ENCODE results near the gene KIZ.

Gene KIZ

DNA sequence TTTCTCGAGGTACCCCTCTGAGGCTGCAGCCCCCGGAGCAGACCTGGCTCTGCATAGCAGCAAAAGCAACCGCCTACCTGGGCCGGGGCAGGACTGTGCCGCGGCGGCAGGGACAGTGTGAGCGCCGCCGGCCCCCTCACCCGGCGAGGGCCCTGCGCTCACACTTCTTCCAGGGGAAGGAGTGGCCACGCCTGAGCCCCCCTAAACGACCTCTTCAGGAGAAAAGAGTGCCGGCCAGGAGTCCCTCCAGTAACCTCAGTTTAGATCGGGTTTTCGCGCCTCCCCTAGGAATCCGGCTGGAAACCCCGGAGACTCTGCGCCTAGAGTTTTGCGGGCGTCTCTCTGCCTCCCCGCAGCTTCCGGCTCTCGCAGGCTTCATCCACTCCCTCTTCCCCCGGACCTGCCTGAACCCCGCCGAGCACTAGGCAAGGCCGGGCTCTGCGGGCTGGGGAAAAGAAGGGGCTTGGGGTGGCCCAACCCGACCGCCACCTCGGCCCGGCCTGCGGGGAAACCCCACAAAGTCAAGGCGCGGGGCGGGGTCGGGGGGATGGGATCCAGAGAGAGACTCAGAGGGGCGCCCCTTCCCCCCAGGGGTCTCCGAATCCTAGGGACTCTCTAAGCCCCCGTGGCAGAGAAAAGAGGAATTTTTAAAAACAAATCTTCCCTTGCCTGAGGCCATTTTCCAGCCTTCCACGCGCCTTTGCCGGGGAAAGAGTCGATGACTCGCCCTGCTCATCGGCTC, 20.3 kb upstream of the KIZ start:
- no peak for DNase-seq

DNA sequence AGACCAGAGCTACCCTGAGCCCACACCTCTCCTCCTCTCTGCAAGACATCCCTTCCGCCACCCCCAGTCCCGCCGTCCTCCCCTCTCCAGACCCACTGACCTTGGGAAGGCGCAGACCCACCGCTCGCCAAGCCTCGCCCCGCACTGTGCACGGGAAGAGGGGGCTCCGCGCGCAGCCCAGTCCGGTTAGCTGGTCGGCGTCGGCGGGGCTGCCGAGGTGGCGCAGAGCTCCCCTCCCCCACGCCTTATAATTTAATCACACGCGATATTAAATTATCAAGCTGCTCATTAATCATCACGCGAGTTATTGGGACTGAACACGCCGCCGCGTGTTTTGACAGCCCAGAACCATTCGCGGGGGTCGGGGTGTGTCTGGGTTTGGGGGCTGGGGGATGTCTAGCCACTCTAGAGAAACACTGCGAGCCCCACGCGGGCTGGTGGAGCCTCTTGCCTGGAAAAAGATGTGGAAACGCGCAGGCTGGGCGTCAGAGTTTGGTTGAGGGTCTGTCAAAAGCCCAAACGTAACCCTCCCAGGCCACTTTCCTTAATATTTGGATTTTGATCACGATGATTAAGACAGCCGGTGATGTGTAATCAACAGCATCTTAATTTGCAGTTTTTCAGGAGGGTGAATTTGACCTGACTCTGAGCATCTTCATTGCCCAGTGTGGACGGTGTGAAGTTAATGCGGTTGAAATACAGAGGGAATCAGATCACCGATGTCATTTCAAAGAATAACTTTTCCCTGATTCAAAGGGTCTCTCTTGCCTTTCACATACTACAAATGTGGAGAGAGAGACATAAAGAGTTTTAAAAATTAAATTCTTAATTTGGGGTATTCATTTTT, 19.5 kb upstream of the KIZ start, which contains the start of gene LINC00237:
TSS of gene LINC00237 (minus strand) at position 188 of the 847 bp plus-strand sequence.
- DNase-seq, result no peak

DNA sequence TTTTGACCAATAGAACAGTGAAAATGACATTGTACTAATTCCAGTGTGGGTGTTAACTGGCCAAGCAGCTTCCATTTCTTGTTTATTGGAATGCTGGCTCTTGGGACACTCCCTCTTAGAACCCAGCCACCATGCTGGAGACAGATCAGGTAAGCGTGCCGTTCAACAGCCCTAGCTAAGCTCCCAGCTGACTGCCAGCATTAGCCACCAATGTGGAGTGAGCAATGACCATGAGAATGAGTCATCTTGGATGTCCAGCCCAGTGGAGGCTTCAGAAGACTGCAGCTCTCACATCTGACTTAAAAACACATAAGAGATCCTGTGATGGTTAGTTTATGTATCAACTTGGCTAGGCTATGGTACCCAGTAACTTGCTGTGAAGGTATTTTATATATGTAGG, 16.7 kb upstream of the KIZ start:
- no peak for DNase-seq

DNA sequence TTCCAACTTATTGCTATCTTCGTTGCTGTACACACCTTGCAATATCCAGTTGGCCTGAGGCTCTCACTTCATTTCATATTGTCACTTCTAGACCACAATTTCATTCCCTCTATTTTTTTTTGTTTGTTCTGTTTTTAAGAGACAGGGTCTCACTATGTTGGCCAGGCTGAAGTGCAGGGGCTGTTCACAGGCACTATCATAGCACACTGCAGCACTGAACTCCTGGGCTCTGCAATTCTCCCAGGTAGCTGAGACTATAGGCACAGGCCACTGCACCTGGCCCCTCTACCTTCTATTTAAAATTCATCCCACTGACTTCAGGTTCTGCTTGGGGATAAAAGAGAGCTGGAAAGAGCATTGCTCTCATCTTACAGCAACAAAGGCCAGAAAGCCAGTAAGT, 15.1 kb upstream of the KIZ start:
- no peak for DNase-seq

DNA sequence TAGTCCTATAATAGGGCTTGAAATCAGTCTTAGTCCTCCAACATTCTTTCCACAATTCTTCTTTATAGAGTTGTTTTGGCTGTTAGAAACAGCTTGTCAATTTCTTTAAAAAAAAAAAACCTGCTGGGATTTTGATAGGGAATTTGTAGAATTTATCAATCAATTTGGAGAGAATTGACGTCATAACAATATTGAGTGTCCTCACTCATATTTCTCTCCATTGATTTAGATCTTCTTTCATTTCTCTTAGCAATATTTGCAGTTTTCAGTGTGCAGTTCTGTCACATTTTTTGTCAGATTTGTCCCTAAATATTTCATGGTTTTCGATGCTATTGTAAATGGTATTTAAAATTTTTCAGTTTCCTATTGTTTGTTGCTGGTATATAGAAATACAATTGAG, 14.5 kb upstream of the KIZ start:
- no peak for DNase-seq

DNA sequence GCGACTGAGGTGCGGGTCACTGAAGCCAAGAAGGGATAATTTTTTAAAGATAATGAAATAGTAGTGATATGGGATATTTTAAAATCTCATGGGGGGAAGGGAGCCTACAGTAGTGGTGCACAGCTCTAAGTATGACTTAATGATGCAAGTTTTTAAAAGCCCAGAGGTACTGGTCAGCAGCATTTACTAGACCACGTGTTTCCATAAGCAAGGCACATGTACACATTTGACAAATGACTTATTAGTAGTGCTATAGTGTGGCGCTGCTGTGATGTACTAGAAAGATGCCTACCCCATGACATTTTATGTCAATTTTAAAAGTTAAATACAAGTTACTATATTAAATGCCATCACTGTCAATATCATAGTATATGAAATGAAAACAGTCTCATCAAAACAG, 12.2 kb upstream of the KIZ start:
- DNase-seq, result no peak

DNA sequence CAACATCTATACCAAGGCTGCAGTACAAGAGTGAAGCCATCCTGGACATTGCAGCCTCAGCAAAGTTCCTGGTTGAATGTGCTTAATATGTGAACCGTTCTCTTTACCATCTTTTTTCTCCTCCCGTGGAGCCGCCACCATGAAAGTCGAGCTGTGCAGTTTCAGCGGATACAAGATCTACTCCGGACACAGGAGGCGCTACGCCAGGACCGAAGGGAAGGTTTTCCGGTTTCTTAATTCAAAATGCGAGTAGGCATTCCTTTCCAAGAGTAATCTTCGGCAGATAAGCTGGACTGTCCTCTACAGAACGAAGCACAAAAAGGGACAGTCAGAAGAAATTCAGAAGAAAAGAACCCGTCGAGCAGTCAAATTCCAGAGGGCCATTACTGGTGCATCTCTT, 11.3 kb upstream of the KIZ start:
- DNase-seq, result no peak

DNA sequence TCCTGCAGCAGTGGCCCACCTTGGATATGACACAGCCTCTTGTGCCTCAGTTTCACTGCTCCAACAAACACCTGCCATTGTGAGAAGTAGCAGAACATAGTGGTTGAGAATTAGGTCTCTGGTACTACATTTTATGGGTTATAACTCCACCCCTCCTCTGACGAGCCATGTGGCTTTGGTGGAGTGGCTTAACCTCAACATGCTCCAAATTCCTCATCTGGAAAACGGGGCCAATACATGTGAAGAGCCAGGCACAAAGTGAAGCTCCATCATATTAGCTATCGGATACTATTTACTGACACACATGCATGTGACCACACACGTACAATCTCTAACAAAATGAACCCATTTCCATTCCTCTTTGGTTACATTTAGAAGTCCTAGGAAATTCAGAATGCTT, 8.4 kb upstream of the KIZ start:
- no peak for DNase-seq

DNA sequence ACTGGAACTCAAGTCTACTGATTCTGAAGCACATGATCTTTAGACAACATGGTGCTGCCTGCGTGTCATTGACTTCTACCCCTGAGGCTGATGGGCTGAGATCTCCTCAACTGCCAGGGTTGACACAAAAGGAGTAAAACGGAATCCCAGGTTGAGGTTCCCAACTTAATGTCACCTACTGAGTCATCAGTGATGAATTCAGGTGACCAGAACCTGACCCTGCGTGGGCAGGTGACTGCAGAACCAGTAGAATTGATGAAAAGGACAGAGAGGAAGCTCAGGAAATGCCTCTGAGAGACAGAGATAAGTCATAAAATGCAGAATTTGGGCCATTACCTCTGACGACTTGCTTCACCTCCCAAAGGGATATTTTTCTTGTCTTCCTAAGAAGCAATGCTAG, 7.7 kb upstream of the KIZ start:
- no peak for DNase-seq

DNA sequence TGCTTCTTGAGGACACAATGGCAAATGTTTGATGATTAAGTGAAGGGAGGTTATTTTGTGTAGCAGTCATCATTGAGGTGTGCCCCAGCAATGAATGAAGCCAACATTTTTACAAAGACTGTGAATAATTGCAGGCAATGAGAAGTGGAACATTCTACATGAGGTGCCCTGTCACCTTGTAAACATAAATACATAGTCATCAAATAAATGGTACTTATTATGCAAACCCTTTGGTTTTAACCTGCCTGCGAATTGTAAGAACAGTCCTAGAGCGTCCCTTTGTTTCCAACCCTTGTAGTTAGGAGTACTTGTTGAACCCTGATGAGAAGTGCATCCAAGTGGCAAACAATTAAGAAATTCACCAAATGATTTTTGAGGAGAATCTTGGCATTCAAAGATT, 7.1 kb upstream of the KIZ start:
- no peak for DNase-seq

DNA sequence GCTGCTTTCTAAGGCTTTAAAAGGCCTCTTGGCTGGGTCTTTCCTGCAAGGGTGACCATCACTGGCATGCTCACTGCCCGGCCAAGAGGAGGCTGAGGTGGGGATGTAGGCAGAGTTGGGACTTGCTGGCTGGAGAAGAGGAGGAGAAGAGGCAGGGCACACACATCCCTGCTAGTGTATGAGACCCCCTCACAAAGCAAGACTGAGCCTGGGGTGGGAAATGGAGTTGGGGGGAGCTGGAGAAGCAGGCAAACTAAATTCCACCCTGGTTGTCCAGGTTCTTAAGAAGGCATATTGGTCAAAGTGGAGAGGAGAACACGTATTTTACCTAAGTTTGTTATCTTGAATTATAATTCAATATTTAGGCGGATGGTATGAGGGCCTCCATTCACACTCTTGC, 1.7 kb upstream of the KIZ start:
- no peak for DNase-seq

DNA sequence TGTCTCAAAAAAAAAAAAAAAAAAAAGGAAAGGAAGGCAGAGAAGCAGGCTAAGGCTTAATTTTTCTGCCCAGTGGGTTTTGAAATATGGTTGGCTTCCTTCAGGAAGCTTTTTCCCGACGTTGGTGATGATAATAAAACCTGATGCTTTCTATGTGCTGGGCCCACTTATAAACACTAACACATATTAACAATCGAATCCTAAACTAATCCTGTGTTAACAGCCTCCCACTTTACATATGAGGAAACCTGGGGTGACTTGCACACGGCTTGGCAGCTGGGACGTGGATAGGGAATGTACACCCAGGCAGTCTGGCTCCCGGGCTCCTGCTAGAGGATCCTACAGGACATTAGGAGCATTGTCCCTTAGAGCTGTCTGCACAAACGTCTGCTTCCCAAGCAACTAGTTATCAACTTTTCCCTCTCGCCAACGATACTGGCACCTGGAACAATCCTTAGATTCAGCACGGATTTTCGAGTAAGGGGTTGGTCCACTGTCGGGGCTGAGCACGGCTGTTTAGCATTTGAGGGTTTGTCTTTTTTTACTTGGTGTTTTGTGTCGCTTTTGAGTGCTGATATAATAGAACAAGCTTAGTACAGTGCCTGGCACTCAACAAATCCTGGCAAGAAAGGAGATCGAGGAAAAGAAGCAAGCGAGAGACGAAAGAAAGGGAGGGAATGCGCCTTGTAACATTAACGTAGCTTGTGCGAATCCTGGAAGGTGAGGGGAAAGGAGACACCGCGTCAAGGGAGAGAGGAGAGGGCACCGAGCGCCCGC, 622 bp upstream of the KIZ start:
- peak; percentile 50 for DNase-seq

DNA sequence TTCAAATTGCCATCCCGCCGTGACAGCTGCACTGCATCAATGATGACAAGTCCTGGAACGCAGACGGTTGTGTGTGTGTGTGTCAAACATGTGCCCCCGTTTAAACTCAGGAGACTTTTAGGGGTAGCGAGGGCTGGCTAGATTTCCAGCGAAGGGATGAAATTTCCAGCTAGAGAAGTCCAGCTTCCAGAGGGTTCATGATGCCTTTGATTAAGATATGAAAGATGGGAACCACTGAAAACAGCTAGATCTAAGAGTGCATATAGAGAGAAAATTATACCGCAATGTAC, 644 bp downstream of the KIZ start:
- DNase-seq, result no peak

DNA sequence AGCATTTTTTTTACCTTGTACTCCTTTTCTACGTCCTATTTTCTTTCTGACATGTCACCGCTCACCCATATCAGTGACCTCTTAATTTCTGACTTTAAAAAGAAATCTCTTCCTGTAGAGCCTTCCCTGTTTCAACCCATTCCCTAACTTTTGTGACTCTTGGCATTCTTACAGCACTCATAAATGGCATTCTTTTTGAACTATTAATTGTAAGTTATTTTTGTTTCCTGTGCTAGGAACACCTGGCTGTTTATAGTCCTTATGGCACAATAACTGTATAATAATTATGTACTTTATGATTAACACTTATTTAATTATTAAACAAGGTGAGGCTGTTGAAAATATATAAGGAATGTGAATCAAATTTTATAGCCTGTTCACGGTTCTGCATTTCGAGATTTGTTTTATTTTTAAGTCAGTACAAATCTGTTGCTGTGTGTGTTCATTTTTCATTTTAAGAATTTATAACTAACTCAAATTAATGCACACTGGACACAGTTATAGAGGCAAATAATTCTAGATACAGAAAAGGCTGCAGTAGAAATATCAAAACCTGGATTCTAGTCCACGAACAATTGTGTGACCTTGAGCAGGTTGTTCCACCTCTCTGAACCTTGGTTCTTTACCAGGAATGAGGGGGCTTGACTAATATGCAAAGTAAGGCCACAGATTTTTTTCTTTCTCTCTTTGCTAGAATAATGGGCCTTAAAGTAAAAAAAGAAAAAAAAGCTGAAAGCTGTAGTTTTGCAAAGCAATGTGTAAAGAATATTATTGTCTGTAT, 1.5 kb downstream of the KIZ start:
- no peak for DNase-seq

DNA sequence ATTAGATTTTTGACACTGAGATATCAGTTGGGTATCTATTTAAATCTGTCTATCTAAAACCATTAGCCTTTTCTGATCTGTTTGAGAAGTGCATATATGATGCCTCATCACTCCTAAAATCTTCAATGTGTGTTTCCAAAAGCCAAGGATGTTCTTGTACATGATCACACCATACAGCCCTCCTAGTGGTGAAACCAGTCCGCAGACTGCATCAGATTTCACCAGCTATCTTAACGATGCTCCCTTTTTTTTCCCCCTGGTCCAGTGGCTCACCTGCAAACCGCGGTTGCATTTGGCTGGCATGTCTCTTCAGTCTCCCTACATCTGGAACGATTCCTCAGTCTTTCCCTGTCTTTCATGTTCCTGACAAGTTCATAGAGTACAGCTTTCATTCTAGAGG, 4.0 kb downstream of the KIZ start:
- DNase-seq, result no peak

DNA sequence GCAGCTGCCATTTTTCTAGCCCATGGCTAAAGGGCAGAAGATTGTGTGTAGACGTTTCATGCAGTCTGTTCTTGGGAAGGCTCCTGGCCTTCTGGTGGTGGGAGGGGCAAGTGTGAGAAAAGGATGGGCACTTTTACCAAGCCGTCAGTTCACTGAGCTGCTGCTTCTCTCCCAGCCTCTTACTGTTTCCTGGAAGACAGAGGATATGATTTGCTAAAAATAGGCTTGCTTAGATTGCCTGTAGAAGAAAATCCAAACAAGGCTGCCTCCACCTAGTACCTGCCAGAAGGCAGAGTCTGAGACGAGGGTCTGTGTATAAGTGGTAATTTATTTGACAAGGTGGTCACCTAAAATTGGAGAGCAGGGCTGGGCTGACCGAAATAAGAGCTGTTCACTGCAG, 7.5 kb downstream of the KIZ start:
- DNase-seq, result no peak

DNA sequence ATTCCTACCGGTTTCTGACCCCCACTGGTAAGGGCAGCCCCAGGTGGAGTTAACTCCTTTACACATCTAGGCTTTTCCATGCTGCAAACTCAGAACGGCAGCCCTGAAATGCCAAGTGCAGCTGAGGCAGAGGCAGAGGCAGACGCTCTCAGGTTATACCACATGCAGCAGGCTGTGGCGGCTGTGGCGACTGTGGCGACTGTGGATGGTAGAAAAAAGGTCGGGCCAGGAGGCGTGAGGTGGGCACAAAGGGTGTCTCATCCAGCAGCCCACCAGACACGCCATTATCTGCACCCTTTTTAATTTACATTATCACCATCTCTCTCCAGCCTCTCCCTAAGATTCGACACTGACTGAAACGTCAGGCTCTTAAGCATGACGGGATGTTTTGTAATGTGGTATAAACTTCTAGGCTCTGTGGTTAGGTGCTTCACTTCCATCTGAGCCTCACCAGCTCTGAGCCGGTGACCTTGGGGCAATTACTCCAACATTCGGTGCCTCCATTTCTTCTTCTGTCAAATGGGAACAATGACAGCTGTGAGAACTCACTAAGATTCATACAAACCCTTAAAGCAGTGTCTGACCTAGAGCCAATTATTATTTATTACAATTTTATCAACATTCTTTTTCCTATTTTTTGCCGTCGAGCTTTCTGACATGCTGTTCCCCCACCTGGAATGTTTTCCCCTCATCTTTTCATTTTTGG, 8.2 kb downstream of the KIZ start:
- no peak for DNase-seq

DNA sequence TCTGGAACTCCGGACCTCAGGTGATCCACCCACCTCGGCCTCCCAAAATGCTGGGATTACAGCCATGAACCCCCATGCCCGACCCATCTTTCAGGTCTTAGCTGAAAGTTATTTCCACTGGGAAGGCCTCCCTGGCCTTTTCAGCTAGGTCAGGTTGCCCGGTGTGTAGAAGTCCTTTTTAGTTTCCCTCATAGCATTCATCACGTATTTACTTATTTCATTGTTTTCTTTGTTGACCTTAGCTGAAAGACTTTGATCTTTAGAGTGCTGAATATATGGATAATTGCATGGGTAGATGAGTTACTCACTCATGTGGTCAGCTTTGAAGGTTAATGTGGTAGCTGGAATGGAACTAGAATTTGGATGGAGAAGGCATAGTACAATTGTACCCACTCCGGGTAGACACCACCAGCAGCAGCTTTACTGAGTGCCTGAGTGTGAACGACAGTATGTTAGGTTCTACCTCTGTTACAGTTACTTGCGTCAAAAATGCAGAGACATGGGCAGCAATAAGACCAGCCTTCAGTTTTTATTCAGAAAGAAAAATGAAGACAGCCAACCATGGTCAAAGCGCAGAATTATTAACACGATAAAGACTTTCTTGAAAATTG, 9.1 kb downstream of the KIZ start:
- no peak for DNase-seq

DNA sequence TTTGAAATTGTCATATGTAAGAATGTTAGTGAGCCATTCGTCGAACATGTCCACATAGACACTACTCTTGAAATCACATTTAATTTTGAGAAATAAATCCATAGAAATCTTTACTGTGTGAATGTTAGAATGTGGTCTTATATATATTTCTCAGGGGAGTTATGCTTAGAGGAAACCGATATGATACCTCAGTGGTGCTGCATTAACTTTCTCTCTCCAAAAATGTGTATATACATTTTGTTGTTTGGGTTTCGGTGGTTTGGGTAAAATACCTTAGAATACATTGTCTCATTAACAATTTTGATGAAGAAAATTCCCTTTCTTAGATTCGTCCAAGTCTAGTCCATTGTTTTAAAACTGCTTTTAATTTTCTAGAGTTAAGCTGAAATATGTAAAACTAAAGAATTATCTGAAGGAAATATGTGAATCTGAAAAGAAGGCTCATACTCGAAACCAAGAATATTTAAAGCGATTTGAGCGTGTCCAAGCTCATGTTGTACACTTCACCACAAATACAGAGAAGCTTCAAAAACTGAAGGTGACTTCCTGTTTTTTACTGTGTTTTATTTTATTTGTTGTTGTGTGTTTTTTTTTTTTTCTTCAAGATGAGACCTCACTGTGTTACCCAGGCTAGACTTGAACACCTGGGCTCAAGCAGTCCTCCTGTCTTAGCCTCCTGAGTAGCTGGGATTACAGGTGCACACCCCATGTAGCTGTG, 10.3 kb downstream of the KIZ start:
- no peak for DNase-seq

DNA sequence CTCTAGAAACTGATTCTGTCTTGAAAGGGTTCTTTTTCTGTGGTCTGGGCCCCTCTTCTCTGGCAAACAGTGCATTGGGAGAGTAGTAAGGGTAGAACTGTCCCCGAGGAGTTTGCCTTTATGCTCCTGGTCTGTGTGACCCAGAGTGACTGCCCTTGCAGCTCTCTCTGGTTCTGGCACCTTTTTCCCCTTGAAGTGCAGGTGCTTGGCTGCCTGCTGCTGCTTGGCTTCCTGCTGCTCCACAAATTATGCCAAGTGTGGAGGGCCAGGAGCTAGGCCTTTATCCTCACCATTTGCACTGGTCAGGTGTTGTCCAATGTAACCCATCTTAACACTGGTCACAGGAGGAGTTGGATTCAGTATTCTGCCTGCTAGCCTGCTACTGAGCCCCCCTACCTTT, 11.2 kb downstream of the KIZ start:
- DNase-seq, result no peak

DNA sequence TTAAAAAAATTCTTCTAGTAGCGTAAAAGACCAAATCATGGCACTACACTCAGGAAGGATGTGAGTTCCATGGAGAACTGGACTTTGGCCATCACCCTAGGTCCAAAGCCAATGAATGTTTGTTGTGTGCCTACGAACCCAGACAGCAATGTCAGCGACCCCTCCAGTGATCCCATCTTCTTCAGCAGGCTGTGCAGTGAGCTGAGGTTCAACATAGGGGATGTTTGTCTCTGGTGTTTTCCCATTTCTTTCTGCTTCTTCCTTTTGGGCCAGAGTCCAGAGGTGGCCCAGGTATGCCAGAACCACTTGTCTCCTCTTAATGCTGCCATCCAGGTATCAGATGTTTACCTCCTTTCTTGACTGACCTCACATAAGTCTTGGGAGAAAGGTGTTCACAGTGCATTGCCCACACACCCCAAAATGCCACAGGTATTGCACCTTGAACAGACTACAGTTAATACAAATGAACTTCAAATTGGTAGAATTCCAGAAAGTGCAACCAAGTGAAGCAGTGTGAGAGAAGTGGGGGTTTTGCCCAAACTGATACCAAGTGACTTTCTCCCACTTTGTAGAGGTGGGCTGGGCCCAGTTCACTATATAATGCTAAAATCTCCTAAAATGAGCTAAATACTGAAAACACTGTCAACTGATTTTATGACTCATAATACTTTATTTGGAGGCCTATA, 14.1 kb downstream of the KIZ start:
- no peak for DNase-seq
